PC-3 (cell line): ENCODE measurements around the gene DLG2.

Source experiments
- EZH2 ChIP-seq: fragments of 300-600 bp; sonication (generic); IDR thresholded peaks from one replicate; pipeline ENCODE4 v1.6.1; 2017; ENCODE audit warnings: antibody characterized with exemption, mild to moderate bottlenecking, low read length; ENCODE audit not compliant: unreplicated experiment
- EZH2phosphoT487 ChIP-seq: fragments of 300-600 bp; sonication (generic); IDR thresholded peaks from 2 replicates; pipeline ENCODE4 v1.6.1; 2018; ENCODE audit warnings: mild to moderate bottlenecking, antibody characterized with exemption, low read length, borderline replicate concordance
- TF ChIP-seq, protein P1 (sequence below): fragments of 300-600 bp; sonication (generic); conservative IDR thresholded peaks from 2 replicates; pipeline ENCODE4 v1.5.1; 2017; ENCODE audit warnings: antibody characterized with exemption, low read depth, mild to moderate bottlenecking, low read length

GRCh38 chr11:84045146-84045545 is 1582.0 kb downstream of the DLG2 start:
- TF ChIP-seq, protein P1, sequence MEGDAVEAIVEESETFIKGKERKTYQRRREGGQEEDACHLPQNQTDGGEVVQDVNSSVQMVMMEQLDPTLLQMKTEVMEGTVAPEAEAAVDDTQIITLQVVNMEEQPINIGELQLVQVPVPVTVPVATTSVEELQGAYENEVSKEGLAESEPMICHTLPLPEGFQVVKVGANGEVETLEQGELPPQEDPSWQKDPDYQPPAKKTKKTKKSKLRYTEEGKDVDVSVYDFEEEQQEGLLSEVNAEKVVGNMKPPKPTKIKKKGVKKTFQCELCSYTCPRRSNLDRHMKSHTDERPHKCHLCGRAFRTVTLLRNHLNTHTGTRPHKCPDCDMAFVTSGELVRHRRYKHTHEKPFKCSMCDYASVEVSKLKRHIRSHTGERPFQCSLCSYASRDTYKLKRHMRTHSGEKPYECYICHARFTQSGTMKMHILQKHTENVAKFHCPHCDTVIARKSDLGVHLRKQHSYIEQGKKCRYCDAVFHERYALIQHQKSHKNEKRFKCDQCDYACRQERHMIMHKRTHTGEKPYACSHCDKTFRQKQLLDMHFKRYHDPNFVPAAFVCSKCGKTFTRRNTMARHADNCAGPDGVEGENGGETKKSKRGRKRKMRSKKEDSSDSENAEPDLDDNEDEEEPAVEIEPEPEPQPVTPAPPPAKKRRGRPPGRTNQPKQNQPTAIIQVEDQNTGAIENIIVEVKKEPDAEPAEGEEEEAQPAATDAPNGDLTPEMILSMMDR, result no peak
- TF ChIP-seq EZH2, result no peak
- no peak for TF ChIP-seq EZH2phosphoT487
